ENCODE results near the gene KCNQ1OT1.

Gene KCNQ1OT1

GRCh38 chr11:2686360-2687222, 13.2 kb downstream of the KCNQ1OT1 start:
- peak; percentile 33 for DNase-seq

GRCh38 chr11:2685566-2686359, 14.0 kb downstream of the KCNQ1OT1 start:
- no peak for DNase-seq

GRCh38 chr11:2685051-2685450, 14.7 kb downstream of the KCNQ1OT1 start:
- DNase-seq: no peak

- DNase-seq: peak; percentile 37
Measured at GRCh38 chr11:2684581-2684980, 15.2 kb downstream of the KCNQ1OT1 start.

GRCh38 chr11:2683806-2684205, 16.0 kb downstream of the KCNQ1OT1 start:
- DNase-seq: peak; percentile 27

- peak; percentile 25 for DNase-seq
Measured at GRCh38 chr11:2681408-2682145, 18.2 kb downstream of the KCNQ1OT1 start.

GRCh38 chr11:2679011-2679676, 20.6 kb downstream of the KCNQ1OT1 start:
- DNase-seq: no peak

- DNase-seq: no peak
Measured at GRCh38 chr11:2678396-2678795, 21.4 kb downstream of the KCNQ1OT1 start.

GRCh38 chr11:2677127-2677526, 22.7 kb downstream of the KCNQ1OT1 start:
- no peak for DNase-seq

- peak; percentile 42 for DNase-seq
Measured at GRCh38 chr11:2675540-2675939, 24.3 kb downstream of the KCNQ1OT1 start.

GRCh38 chr11:2674658-2675131, 25.1 kb downstream of the KCNQ1OT1 start:
- DNase-seq: peak; percentile 75

- peak; percentile 51 for DNase-seq
Measured at GRCh38 chr11:2673871-2674471, 25.8 kb downstream of the KCNQ1OT1 start.

GRCh38 chr11:2673250-2673610, 26.6 kb downstream of the KCNQ1OT1 start:
- DNase-seq: peak; percentile 29

GRCh38 chr11:2672553-2673249, 27.1 kb downstream of the KCNQ1OT1 start:
- peak; percentile 31 for DNase-seq

- no peak for DNase-seq
Measured at GRCh38 chr11:2671748-2672147, 28.0 kb downstream of the KCNQ1OT1 start.

GRCh38 chr11:2670541-2671100, 29.2 kb downstream of the KCNQ1OT1 start:
- peak; percentile 37 for DNase-seq

- DNase-seq: peak; percentile 30
Measured at GRCh38 chr11:2669634-2670469, 29.9 kb downstream of the KCNQ1OT1 start.

- DNase-seq: no peak
Measured at GRCh38 chr11:2668876-2669275, 30.9 kb downstream of the KCNQ1OT1 start.

- no peak for DNase-seq
Measured at GRCh38 chr11:2667940-2668339, 31.9 kb downstream of the KCNQ1OT1 start.

Measured in right forelimb (tissue), 1 donor.